Urothelium cell line (cell line): Measurements from ENCODE around the gene TJP1.
"Not testable (repeated sequence)": the region's sequence is repeated elsewhere in the genome, so short reads cannot be mapped to it uniquely, and the experiment has no call there.

ENCODE experiments used
- DNase-seq: peaks from one replicate; pipeline ENCODE4 v3.0.0; 2011; ENCODE audit warnings: low spot score, mixed read lengths
- FAIRE-seq: peaks from 2 replicates; lab custom pipeline; 2011; peaks lifted over from hg19 to GRCh38; lab: Jason Lieb, UNC

Gene TJP1

GRCh38 chr15:29672046-29672445 is 150.2 kb downstream of the TJP1 start:
- not testable (repeated sequence) for DNase-seq, FAIRE-seq

GRCh38 chr15:29670998-29671981 is 151.0 kb downstream of the TJP1 start:
- FAIRE-seq (no peak), DNase-seq (peak; percentile 77)

GRCh38 chr15:29670266-29670665 is 152.0 kb downstream of the TJP1 start:
- FAIRE-seq (no peak), DNase-seq (no peak)

- FAIRE-seq (no peak), DNase-seq (peak; percentile 42)
These were observed 152.4 kb downstream of the TJP1 start for GRCh38 chr15:29669823-29670222.

GRCh38 chr15:29668120-29668602 is 154.1 kb downstream of the TJP1 start:
- no peak for FAIRE-seq

GRCh38 chr15:29666241-29666640 is 156.0 kb downstream of the TJP1 start:
- FAIRE-seq (no peak), DNase-seq (no peak)

More at GRCh38 chr15:29668120-29668602, 154.1 kb downstream of the TJP1 start:
- peak; percentile 79 for DNase-seq

- no peak for FAIRE-seq
- no peak for DNase-seq
These were observed 156.7 kb downstream of the TJP1 start for GRCh38 chr15:29665444-29666003.

- FAIRE-seq (no peak), DNase-seq (no peak)
These were observed 157.9 kb downstream of the TJP1 start for GRCh38 chr15:29664406-29664805.

GRCh38 chr15:29657476-29657817 is 164.8 kb downstream of the TJP1 start:
- DNase-seq, FAIRE-seq: not testable (repeated sequence)

GRCh38 chr15:29656636-29657475 is 165.4 kb downstream of the TJP1 start:
- FAIRE-seq = peak; percentile 81
- peak; percentile 81 for DNase-seq

- DNase-seq (no peak), FAIRE-seq (no peak)
These were observed 169.7 kb downstream of the TJP1 start for GRCh38 chr15:29652595-29652994.

GRCh38 chr15:29651476-29652233 is 170.6 kb downstream of the TJP1 start:
- FAIRE-seq (no peak), DNase-seq (no peak)
